Retina (tissue), 1 donor: ENCODE results near the gene SLC35B1.

Experiments
- DNase-seq: peaks from one replicate; pipeline ENCODE4 v3.0.0-alpha.2; 2016

The SLC35B1 gene

DNA sequence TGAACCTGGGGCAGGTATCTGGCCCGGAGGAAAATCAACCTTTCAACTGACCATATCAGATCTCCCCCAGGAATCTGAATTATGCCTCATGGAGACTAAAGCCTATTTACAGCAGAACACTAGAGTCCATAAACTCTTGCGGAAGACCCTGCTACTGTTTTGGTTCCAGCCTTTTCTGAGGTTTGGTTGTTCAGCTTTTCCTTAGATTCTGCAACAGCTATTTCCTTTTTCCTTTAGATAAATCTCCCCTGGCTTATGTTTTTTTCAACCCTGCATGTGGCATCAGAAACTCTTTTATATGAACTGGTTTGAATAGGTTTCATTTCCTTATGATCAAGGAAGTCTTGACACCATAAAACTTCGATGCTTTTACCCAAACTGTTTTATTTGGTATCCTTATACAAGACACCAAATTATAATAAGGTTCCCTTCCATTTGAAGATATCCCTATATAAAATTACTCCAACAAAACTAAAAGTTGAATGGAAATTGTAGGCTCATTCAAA is 43.0 kb downstream of the SLC35B1 start:
- DNase-seq: no peak

DNA sequence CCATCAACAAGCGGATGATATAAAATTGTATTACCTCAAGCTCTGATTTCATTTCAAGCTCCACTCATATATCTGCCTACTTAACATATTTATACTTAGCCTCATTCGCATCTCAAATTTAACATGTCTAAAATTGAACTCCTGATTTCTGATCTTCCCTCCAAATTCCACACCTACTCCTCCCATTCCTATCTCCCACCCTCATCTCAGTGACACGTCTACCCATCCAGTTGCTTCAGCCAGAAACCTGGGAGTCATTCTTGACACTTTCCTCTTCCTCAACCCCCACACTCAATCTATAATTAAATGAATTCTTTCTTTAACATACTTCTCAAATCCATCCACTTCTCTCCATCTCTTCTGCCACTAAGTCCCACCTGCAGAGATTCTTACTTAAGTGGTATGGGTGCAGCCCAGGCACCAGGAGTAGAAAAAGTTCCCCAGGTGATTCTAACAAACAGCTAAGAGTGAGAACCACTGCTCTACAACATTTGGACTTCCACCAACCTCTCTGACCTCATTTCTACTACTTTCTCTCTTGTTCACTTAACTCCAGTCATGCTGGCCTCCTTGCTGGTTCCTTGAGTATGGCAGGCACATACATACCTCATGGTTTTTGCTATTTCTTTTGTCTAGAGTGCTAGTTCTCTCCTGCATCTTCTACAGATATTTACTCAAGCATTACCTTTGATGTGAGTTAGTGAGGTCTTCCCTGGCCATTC is 47.9 kb downstream of the SLC35B1 start:
- no peak for DNase-seq

DNA sequence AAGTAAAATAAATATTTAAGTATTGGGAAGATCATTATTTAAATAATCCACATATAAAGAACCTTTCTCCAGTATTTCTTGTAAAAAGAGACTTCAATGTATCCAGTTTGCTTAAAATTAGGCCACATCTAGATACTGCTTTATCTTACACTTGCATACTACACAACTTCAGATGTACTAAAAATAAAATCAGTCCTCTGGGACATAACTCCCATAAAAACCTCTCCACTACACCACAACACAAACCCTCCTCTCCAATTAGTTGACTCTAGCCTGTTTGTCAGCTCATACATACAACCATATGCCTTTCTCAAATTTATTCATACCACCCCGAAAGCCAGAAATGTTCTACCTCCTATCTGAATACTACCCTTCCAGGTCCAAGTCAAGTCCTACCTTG is 51.5 kb downstream of the SLC35B1 start:
- DNase-seq: no peak
